Amygdala (tissue), 56 donors: ENCODE measurements around the gene CIITA.

Experiments used
- DNase-seq, 56 donors: peaks; one replicate each; lab custom pipeline; 2025; lab: John Stamatoyannopoulos, UW

Gene CIITA

DNA sequence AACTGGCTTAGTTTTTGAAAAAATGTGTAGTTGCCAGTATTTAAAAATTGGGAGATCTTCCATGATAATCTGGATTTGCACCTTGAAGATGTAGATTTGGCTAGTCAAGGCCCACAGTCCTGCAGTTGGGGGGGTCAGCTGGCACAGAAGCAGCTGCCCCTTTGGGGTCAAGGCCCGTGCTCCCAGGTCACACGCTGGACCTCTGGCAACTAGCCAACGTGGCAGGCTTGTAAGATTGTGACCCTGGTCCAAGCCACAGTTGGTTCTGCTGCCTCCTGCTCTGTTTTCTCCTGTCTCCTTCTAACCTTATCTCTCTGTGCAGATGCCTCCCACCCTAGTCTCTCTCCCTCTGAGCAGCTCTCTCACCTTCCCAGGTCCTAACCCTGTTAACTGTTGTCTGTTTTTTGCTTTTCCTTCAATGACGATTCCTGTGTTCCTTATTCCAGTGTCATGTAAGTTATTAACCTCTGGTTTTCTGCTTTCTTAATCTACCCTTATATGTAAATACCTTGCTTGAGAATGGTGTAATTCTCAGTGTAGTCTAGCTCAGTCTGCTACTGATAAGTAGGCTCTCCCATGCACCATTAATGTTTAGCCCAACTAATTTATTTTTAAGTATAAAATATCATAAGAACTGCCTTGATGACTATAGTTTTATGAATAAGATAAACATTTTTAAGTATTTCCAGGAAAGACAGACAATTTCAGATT, 95.3 kb downstream of the CIITA start:
- no peak for DNase-seq

- DNase-seq, result no peak
Measured at GRCh38 chr16:10972819-10973464, 95.9 kb downstream of the CIITA start.

DNA sequence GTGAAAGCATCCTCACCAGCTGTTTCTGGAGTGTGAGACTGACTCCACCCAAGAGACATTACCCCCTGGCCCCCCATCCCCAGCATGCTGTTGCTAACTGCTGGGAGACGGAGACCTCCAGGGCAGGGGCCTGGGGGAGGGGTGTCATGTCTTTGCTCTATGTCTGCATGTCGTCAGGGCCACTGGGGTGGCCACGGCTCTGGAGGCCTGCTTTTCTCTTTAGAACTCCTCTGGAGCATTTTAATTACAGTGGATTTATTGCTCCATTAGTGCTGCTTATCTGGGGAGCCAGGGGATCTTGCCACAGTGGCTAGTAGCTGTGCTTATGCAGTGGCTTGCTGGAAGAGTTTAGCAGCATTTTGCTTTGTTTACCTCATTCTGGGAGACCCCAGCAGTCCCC, 99.6 kb downstream of the CIITA start:
- no peak for DNase-seq

DNA sequence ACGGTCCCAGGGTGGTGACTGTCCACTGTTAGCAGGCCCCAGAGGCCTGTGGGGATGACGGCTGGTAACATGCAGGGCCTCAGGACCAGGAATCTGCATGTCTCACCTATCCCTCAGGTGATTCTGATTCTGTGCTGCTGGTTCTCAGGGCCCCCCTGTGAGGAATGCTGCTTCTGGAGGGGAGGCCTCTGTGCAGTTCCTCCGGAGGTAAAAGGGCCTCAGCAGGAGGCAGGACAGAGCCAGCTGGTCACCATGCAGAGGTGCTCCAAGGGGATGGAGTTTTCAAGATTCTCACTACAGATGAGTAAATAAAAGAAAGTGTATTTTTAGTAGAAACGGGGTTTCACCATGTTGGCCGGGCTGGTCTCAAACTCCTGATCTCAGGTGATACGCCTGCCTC, 101.1 kb downstream of the CIITA start:
- no peak for DNase-seq

GRCh38 chr16:10978871-10979446, 102.0 kb downstream of the CIITA start:
- DNase-seq, result peak in 5 of 56 donors; percentile 3 to 28 (median 8)

- peak in 43 of 56 donors; percentile 3 to 76 (median 37) for DNase-seq
Measured at GRCh38 chr16:10979717-10980601, 103.0 kb downstream of the CIITA start.

GRCh38 chr16:10980813-10981212, 103.8 kb downstream of the CIITA start:
- no peak for DNase-seq

DNA sequence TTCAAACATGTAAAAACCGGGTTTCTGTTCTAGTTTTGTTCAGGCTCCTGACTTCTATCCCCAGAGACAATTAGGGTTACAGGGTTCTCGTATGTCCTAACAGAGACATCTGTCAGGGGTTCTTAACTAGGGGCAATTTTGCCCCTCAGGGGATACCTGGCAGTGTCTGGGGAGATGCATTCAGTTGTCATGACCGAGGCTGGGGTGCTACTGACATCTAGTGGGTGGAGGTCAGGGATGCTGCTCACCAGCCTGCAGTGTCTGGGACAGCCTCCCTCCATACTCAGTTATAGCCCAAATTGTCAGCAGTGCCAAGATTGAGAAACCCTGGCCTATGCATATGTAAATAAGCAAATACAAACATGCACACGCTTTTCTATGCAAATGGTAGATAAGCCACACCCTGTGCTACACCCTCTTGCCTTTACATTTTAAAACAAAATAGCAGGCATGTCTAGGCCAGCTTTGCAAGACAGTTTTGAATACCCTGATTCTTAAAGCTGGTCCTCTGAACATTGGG, 104.8 kb downstream of the CIITA start:
- DNase-seq, result peak in 4 of 56 donors; percentile 5 to 14 (median 10)

- peak in 6 of 56 donors; percentile 9 to 36 (median 24) for DNase-seq
Measured at GRCh38 chr16:10982465-10983150, 105.6 kb downstream of the CIITA start.

- DNase-seq, result no peak
Measured at GRCh38 chr16:10983159-10983558, 106.2 kb downstream of the CIITA start.

- no peak for DNase-seq
Measured at GRCh38 chr16:10984509-10984908, 107.5 kb downstream of the CIITA start.
